ENCODE data around the gene IKZF4. TPM values are rescaled to one million over a fixed set of nuclear protein-coding genes. Genes with fewer than 3 reads are reported as not detected.
A peak's percentile ranks its signal among the peaks of the same experiment; 100 is the strongest.
"Not testable (repeated sequence)": the region's sequence is repeated elsewhere in the genome, so short reads cannot be mapped to it uniquely, and the experiment has no call there.

IKZF4 gene
- 25.8 TPM for total RNA-seq
- long read RNA-seq, partial matches to known transcripts, result 0 of 7 reads
- long read RNA-seq, other reads (novel, unspliced or antisense), result 6 of 7 reads

- DNase-seq (ENCODE audit: low spot score), result no peak
Measured at GRCh38 chr12:56020423-56021184, at the start of gene IKZF4. Gene IKZF4, plus strand, starts transcription at chr12:56021043. Its CDS starts 451 bp downstream, at chr12:56021494.

- DNase-seq (ENCODE audit: low spot score), result no peak
Measured at GRCh38 chr12:55972042-55972441, 48.8 kb upstream of the IKZF4 start.

GRCh38 chr12:55972456-55972855 is 48.4 kb upstream of the IKZF4 start:
- DNase-seq (ENCODE audit: low spot score), result no peak

- peak; percentile 93 for DNase-seq (ENCODE audit: low spot score)
Measured at GRCh38 chr12:55972911-55973598, 47.8 kb upstream of the IKZF4 start.

- peak; percentile 98 for DNase-seq (ENCODE audit: low spot score)
Measured at GRCh38 chr12:55973599-55974307, 47.1 kb upstream of the IKZF4 start, which contains the start of gene RAB5B. Gene RAB5B, plus strand, starts transcription at chr12:55974078. Its CDS starts 12,883 bp downstream, at chr12:55986961.

DNA sequence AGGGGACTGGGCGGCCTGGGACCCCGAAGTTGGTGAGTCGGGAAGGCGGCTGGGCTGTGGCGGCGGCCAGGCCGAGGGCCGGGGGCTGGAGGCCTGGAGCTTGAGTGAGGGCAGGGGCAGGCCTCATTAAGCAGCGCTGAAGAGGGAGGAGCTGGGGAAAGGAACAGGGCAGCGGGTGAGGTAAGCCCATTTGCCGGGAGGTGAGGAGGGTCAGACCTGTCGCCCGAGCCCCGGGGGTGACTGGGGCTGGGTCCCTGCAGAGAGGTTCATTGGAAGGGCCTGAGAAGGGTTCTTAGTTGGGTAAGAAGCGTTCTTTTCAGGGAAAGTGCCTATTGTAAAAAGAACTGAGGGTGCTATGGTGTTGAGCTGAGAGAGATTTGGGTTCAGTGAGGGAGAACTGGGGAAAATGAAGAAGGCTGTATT is 46.5 kb upstream of the IKZF4 start:
- DNase-seq (ENCODE audit: low spot score), result peak; percentile 91

- DNase-seq (ENCODE audit: low spot score), result no peak
Measured at GRCh38 chr12:55978393-55978792, 42.5 kb upstream of the IKZF4 start.

- no peak for DNase-seq (ENCODE audit: low spot score)
Measured at GRCh38 chr12:55979069-55979468, 41.8 kb upstream of the IKZF4 start.

- not testable (repeated sequence) for DNase-seq (ENCODE audit: low spot score)
Measured at GRCh38 chr12:55981882-55982281, 39.0 kb upstream of the IKZF4 start.

GRCh38 chr12:55982319-55982936 is 38.4 kb upstream of the IKZF4 start:
- DNase-seq (ENCODE audit: low spot score), result no peak

DNA sequence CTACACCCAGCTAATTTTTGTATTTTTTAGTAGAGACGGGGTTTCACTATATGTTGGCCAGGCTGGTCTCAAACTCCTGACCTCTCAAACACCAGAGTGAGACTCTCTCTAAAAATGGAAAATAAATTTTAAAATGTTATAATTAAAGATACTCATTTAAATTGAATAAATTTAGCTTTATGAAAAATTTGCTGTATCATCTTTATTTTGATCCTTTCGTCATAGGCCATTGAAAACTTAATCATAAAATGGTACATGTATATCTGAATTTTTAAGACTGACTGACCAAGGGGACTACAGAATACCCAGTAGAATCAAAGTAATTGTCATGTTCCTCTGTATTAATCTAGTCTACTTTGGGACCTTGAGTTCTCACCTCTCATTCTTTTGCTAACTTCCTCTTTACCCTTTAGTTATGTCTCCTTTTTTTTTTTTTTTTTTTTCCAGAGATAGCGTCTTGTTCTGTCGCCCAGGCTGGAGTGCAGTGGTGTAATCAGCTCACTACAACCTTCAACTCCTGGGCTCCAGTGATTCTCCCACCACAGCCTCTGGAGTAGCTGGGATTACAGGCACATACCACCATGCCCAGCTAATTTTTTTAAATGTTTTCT is 37.5 kb upstream of the IKZF4 start:
- no peak for DNase-seq (ENCODE audit: low spot score)

DNA sequence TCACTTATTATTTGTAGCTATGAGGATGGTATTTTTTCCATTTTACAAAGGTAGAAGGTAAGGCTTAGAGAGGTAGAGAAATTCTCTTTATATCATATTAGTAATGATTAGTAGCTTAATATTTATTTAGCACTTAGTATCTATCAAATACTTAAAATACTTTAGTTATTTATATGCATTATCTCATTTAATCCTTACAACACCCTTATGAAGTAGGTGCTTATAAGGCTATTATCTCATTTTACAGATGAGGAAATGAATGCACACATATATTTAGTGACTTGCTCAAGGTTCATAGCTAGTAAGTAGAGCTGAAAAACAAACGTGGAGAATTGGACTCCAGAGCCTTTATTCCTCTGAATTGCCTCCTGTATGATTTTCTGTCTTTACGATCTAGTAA is 36.0 kb upstream of the IKZF4 start:
- DNase-seq (ENCODE audit: low spot score), result no peak

- no peak for DNase-seq (ENCODE audit: low spot score)
Measured at GRCh38 chr12:55985341-55985740, 35.5 kb upstream of the IKZF4 start.

GRCh38 chr12:55985976-55986375 is 34.9 kb upstream of the IKZF4 start:
- DNase-seq (ENCODE audit: low spot score), result not testable (repeated sequence)

- no peak for DNase-seq (ENCODE audit: low spot score)
Measured at GRCh38 chr12:55991110-55991509, 29.7 kb upstream of the IKZF4 start.

DNA sequence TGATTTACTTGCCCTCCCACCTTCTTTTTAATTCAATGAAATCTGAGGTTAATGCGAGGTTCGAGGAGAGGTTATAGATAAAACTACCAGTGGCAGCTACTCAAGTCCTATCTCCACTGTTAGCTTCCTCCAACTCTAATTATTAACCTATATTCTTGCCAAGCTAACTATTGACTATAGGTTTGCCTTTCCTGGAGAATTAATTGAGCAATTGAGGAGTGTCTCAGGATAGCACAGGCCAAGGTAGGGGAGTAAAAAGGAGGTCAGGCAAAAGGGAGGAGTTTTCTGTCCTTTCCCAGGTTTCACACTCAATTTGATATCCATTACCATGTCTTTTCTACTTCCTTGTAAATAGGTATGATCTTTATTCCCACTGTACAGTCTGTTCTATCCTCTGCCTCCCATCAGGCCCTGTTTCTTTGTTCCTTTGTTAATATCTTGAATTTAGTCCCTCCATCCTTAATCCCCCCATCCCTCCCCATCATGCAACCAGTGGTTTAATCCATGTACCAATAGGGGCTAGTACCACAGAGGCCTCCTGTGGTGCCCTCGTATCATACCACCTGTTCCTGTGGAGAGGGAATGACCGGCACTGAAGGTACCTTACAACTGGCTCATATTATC is 27.5 kb upstream of the IKZF4 start:
- DNase-seq (ENCODE audit: low spot score), result no peak

GRCh38 chr12:55995366-55995765 is 25.5 kb upstream of the IKZF4 start:
- DNase-seq (ENCODE audit: low spot score), result no peak

GRCh38 chr12:55996201-55996714 is 24.6 kb upstream of the IKZF4 start:
- no peak for DNase-seq (ENCODE audit: low spot score)

DNA sequence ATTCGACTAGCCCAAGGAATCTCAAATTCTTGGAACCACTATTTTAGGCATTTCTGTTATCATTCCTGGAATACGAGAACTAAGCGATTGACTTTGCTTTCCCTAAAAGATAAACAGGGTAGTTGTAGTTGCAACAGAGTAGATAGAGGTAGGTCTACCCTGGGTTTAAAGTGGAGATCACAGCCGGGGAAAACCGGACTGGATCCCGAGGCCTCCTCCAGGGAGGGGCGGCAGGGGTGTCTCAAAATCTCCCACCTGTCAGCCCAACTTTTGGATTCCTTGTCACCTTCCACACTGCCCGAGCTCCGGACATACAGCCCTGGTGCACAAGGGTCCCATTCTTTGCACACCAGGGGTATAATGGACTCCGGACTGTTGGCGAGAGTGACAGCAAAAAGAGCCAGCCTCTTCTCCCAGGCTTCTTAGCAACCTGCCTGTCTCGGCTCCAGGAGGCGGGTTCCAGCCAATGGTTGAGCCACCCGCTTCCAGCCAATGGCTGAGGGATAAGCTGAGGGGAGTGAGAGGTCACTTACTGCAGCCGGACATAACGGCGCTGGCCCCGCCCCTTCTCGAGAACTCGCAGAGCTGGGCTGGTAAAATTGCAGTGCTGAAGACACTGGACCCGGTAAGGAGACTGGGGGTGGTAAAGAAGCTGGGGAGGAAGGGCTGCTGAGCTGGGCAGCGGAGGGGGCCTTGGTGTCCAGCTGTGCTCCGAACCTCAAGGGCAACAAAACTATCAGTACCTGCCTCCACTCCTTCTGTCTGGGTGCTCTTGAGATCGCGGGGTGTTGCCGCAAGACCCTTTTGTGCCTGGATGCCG is 23.9 kb upstream of the IKZF4 start, which contains the start of gene SUOX:
TSS of gene SUOX (plus strand) at position 562 of the 820 bp plus-strand sequence. CDS start 4,946 bp downstream, outside the sequence.
- DNase-seq (ENCODE audit: low spot score), result peak; percentile 97
